K562 (cell line): Measurements from ENCODE around the gene JAK3. TPM values are rescaled to one million over a fixed set of nuclear protein-coding genes. Genes with fewer than 3 reads are reported as not detected.

ENCODE experiments used
- BRCA1 ChIP-seq, 2 experiments: fragments of 450-650 bp in 1 of 2; sonication (generic) in 1 of 2; formaldehyde crosslinking in 1 of 2; IDR thresholded peaks; 2 replicates each; pipeline versions ENCODE4 v1.5.0 to v1.6.1; 2017 to 2020; ENCODE audit warnings: mild to moderate bottlenecking in 1 of 2, missing genetic modification reagents in 1 of 2
- CHD1 ChIP-seq: fragments of 200-600 bp; sonication (generic); IDR thresholded peaks from one replicate; pipeline ENCODE4 v1.6.1; 2012; ENCODE audit warnings: mild to moderate bottlenecking, moderate library complexity, low read length, inconsistent platforms
- CREB1 ChIP-seq, 2 experiments: sonication (generic) in 1 of 2; formaldehyde crosslinking in 1 of 2; IDR thresholded peaks; 2 replicates each; pipeline versions ENCODE4 v1.6.1 to v1.8.0; 2012 to 2022; ENCODE audit warnings: inconsistent platforms in 1 of 2, mild to moderate bottlenecking in 1 of 2, missing genetic modification reagents in 1 of 2, moderate library complexity in 1 of 2
- HNRNPUL1 ChIP-seq: fragments of 200-400 bp; formaldehyde crosslinking; IDR thresholded peaks from 2 replicates; pipeline ENCODE4 v1.6.1; 2017; ENCODE audit warnings: low read length
- KDM4B ChIP-seq, 2 experiments: fragments of 450-650 bp in 1 of 2; sonication (generic) in 1 of 2; IDR thresholded peaks; 2 replicates each; pipeline ENCODE4 v1.6.1; 2016 to 2017; ENCODE audit warnings: borderline replicate concordance in 2 of 2, antibody characterized with exemption in 1 of 2, low read depth in 1 of 2, mild to moderate bottlenecking in 1 of 2
- KLF13 ChIP-seq: fragments of 450-650 bp; IDR thresholded peaks from 2 replicates; pipeline ENCODE4 v1.6.1; 2016; ENCODE audit warnings: missing genetic modification characterization, low read depth, mild to moderate bottlenecking, missing compliant biosample characterization, moderate library complexity, borderline replicate concordance
- NCOA2 ChIP-seq, 2 experiments: fragments of 450-650 bp; IDR thresholded peaks; 2 replicates each; pipeline ENCODE4 v1.6.1; 2018; ENCODE audit warnings: mild to moderate bottlenecking in 2 of 2, moderate library complexity in 1 of 2; ENCODE audit not compliant: partially characterized antibody in 2 of 2
- OTX1 ChIP-seq: fragments of 450-650 bp; formaldehyde crosslinking; IDR thresholded peaks from 2 replicates; pipeline ENCODE4 v1.4.0; 2022; ENCODE audit warnings: mild to moderate bottlenecking
- PCBP1 ChIP-seq: fragments of 200-400 bp; formaldehyde crosslinking; IDR thresholded peaks from 2 replicates; pipeline ENCODE4 v1.6.1; 2018; ENCODE audit warnings: mild to moderate bottlenecking, low read depth, low read length; ENCODE audit not compliant: poor library complexity, severe bottlenecking
- PRMT5 ChIP-seq: sonication (generic); formaldehyde crosslinking; IDR thresholded peaks from 2 replicates; pipeline ENCODE4 v1.5.0; 2020; ENCODE audit warnings: missing genetic modification reagents
- PTTG1 ChIP-seq: fragments of 450-650 bp; IDR thresholded peaks from 2 replicates; pipeline ENCODE4 v1.6.1; 2016; ENCODE audit warnings: low read depth, mild to moderate bottlenecking, missing genetic modification characterization, missing compliant biosample characterization
- RB1 ChIP-seq: fragments of 450-650 bp; IDR thresholded peaks from 2 replicates; pipeline ENCODE4 v1.6.1; 2017; ENCODE audit warnings: low read depth, mild to moderate bottlenecking
- SAFB ChIP-seq: fragments of 200-400 bp; formaldehyde crosslinking; IDR thresholded peaks from 2 replicates; pipeline ENCODE4 v1.6.1; 2017; ENCODE audit warnings: low read depth, low read length, borderline replicate concordance
- TEAD4 ChIP-seq, 2 experiments: sonication (generic) in 1 of 2; formaldehyde crosslinking in 1 of 2; IDR thresholded peaks; 2 replicates each; pipeline versions ENCODE4 v1.6.1 to v1.8.0; 2012 to 2022; ENCODE audit warnings: borderline replicate concordance in 1 of 2, inconsistent platforms in 1 of 2, low read length in 1 of 2, mild to moderate bottlenecking in 1 of 2, missing genetic modification reagents in 1 of 2
- TOE1 ChIP-seq, 2 experiments: fragments of 450-650 bp in 1 of 2; sonication (generic) in 1 of 2; formaldehyde crosslinking in 1 of 2; IDR thresholded peaks; 2 replicates each; pipeline versions ENCODE4 v1.7.1 to v1.8.0; 2016 to 2022; ENCODE audit warnings: borderline replicate concordance in 2 of 2, mild to moderate bottlenecking in 2 of 2, antibody characterized with exemption in 1 of 2, inconsistent platforms in 1 of 2, low read depth in 1 of 2, missing genetic modification reagents in 1 of 2, moderate library complexity in 1 of 2
- ZBTB8A ChIP-seq: fragments of 450-650 bp; IDR thresholded peaks from 2 replicates; pipeline ENCODE4 v1.6.1; 2018; ENCODE audit warnings: mild to moderate bottlenecking, moderate library complexity; ENCODE audit not compliant: partially characterized antibody
- ZNF143 ChIP-seq: sonication (generic); formaldehyde crosslinking; IDR thresholded peaks from 2 replicates; pipeline ENCODE4 v1.9.0; 2022; ENCODE audit warnings: mild to moderate bottlenecking, missing genetic modification reagents
- ZNF75A ChIP-seq: fragments of 450-650 bp; formaldehyde crosslinking; IDR thresholded peaks from 2 replicates; pipeline ENCODE4 v1.4.0; 2020; ENCODE audit warnings: mild to moderate bottlenecking
- polyA plus RNA-seq, 8 experiments: library from polyadenylated mRNA; depleted of rRNA in 4 of 8; stranded (reverse) in 5 of 8; unstranded in 3 of 8; fragments of >200 nt; fragmentation: Nextera tagmentation in 2 of 8; fragmentation: Illumina TruSeq in 1 of 8; extraction: Ambion mirVana in 2 of 8; extraction: Trizol in 1 of 8; gene quantifications; 2 replicates each; pipeline versions ENCODE4 v1.2.1 to v1.2.3, GENCODE V29; 2011 to 2014; ENCODE audit warnings: inconsistent platforms in 1 of 8, missing spikeins in 1 of 8
- total RNA-seq, 7 experiments: library from RNA; depleted of rRNA in 6 of 7; stranded (reverse); fragments of >200 nt in 6 of 7; fragmentation: Illumina TruSeq in 2 of 7; extraction: Trizol in 2 of 7; gene quantifications; 2 replicates each; pipeline versions ENCODE4 v1.2.1 to v1.2.3, GENCODE V29; 2011 to 2021; ENCODE audit warnings: low replicate concordance in 1 of 7
- TF ChIP-seq, protein P1 (sequence below): fragments of 250-450 bp; sonication (Bioruptor Pico); IDR thresholded peaks from 2 replicates; pipeline ENCODE4 v1.4.0; 2020; ENCODE audit warnings: mild to moderate bottlenecking, moderate library complexity
- TF ChIP-seq, protein P2 (sequence below), 3 experiments: IDR thresholded peaks in 2 of 3; conservative IDR thresholded peaks in 1 of 3; 2 replicates each; pipeline ENCODE4 v1.5.1; 2011 to 2012; ENCODE audit warnings: low read length in 3 of 3, mild to moderate bottlenecking in 3 of 3, control low read depth in 2 of 3, improper control_type of control experiment in 1 of 3, inconsistent platforms in 1 of 3, low read depth in 1 of 3, mixed read lengths in 1 of 3, moderate library complexity in 1 of 3; ENCODE audit not compliant: insufficient read depth in 2 of 3

Gene JAK3
- total and polyA plus RNA-seq, 9 of the 15 experiments (the other 6 are each of a cell fraction or from before 2014, with no cell fraction given) = 0.01 to 0.18 (median 0.07) TPM; not detected in 1

DNA sequence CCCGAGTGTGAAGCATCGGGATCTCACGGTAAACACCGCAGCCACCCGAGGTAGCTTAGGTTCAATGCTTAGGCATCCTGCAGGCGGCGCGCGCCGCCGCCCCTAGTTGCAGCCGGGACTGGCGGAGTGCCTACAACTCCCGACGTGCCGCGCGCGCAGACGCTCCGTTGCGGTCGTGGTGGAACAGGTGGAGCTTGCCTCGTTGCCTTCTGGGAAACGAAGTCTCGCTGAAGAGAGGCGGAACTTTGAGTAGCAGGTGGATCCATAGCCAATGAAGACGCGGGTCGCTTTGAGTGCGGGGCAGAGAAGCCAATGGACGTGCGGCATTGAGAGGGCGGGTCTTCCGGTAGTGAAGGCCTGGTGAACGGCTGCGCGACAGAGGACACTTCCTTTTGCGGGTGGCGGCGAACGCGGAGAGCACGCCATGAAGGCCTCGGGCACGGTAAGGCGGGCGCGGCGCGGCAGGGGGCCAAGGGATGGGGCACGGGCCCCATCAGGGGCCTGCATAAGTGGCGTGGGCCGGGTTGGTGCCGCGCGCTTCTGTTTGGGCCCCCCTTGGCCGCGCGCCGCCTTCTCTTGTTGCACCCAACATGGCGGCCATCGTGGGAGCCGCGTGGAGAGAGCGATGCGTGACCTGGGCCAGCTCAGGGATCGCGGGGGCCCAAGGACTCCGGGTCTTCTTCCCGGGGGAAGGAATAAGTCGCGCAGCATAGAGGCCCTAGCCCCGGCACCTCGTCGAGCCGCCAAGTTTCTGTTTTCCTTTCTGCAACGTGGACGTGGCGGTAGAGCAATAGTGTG, 11.9 kb upstream of the JAK3 start, which contains the start of gene RPL18A (continued):
- TF ChIP-seq KLF13 (tag) = no peak
- TF ChIP-seq BRCA1 (IDR thresholded peaks at IDR 0.05) = no peak
- TF ChIP-seq BRCA1 (CRISPR knock-in tag; IDR thresholded peaks at IDR 0.05) = no peak
- TF ChIP-seq HNRNPUL1 = no peak
- TF ChIP-seq CREB1 (IDR thresholded peaks at IDR 0.05) = peak; percentile 84
- peak; percentile 91 for TF ChIP-seq CREB1 (CRISPR knock-in tag; IDR thresholded peaks at IDR 0.05)
- TF ChIP-seq PTTG1 (tag) = no peak
- no peak for TF ChIP-seq TOE1 (IDR thresholded peaks at IDR 0.05; ENCODE audit: borderline replicate concordance)
- no peak for TF ChIP-seq TOE1 (CRISPR knock-in tag; IDR thresholded peaks at IDR 0.05; ENCODE audit: borderline replicate concordance, low read depth)
- 0 out of 2 replicates have a peak, but pooled peaks have one; percentile 73 for TF ChIP-seq PRMT5 (CRISPR knock-in tag)
- TF ChIP-seq OTX1 = peak; percentile 64; the same call in 1 of the 2 replicates
- peak; percentile 98 for TF ChIP-seq ZNF143 (CRISPR knock-in tag)
- peak; percentile 41; the same call in 1 of the 2 replicates for TF ChIP-seq SAFB
- peak; percentile 94 for TF ChIP-seq CHD1
- TF ChIP-seq, protein P1, sequence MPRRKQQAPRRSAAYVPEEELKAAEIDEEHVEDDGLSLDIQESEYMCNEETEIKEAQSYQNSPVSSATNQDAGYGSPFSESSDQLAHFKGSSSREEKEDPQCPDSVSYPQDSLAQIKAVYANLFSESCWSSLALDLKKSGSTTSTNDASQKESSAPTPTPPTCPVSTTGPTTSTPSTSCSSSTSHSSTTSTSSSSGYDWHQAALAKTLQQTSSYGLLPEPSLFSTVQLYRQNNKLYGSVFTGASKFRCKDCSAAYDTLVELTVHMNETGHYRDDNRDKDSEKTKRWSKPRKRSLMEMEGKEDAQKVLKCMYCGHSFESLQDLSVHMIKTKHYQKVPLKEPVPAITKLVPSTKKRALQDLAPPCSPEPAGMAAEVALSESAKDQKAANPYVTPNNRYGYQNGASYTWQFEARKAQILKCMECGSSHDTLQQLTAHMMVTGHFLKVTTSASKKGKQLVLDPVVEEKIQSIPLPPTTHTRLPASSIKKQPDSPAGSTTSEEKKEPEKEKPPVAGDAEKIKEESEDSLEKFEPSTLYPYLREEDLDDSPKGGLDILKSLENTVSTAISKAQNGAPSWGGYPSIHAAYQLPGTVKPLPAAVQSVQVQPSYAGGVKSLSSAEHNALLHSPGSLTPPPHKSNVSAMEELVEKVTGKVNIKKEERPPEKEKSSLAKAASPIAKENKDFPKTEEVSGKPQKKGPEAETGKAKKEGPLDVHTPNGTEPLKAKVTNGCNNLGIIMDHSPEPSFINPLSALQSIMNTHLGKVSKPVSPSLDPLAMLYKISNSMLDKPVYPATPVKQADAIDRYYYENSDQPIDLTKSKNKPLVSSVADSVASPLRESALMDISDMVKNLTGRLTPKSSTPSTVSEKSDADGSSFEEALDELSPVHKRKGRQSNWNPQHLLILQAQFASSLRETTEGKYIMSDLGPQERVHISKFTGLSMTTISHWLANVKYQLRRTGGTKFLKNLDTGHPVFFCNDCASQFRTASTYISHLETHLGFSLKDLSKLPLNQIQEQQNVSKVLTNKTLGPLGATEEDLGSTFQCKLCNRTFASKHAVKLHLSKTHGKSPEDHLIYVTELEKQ (CRISPR knock-in tag) = no peak
- peak; percentile 92 for TF ChIP-seq PCBP1
- no peak for TF ChIP-seq NCOA2 (IDR thresholded peaks at IDR 0.05; ENCODE audit: partially characterized antibody in 2 of 2)
- TF ChIP-seq ZBTB8A = no peak
- TF ChIP-seq TEAD4 (IDR thresholded peaks at IDR 0.05; ENCODE audit: low read length) = peak; percentile 34; the same call in 1 of the 2 replicates
- no peak for TF ChIP-seq TEAD4 (CRISPR knock-in tag; IDR thresholded peaks at IDR 0.05; ENCODE audit: borderline replicate concordance)
- TF ChIP-seq ZNF75A (CRISPR knock-in tag) = no peak
- TF ChIP-seq RB1 = peak; percentile 89
- peak in 1 of 2 experiments; percentile 58; a peak in 1 of 4 replicates for TF ChIP-seq KDM4B (IDR thresholded peaks at IDR 0.05; ENCODE audit: borderline replicate concordance in 2 of 2, low read depth in 1 of 2)
- TF ChIP-seq, protein P2, sequence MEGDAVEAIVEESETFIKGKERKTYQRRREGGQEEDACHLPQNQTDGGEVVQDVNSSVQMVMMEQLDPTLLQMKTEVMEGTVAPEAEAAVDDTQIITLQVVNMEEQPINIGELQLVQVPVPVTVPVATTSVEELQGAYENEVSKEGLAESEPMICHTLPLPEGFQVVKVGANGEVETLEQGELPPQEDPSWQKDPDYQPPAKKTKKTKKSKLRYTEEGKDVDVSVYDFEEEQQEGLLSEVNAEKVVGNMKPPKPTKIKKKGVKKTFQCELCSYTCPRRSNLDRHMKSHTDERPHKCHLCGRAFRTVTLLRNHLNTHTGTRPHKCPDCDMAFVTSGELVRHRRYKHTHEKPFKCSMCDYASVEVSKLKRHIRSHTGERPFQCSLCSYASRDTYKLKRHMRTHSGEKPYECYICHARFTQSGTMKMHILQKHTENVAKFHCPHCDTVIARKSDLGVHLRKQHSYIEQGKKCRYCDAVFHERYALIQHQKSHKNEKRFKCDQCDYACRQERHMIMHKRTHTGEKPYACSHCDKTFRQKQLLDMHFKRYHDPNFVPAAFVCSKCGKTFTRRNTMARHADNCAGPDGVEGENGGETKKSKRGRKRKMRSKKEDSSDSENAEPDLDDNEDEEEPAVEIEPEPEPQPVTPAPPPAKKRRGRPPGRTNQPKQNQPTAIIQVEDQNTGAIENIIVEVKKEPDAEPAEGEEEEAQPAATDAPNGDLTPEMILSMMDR (IDR thresholded peaks at IDR 0.05 in 2 of 3, conservative IDR thresholded peaks at IDR 0.05 in 1 of 3; ENCODE audit: insufficient read depth in 2 of 3, low read depth in 1 of 3, low read length in 3 of 3) = peak; percentile 91 to 98 (median 94)
